Kidney (tissue), 14 donors: ENCODE results near the gene PCYT1B. TPM values are rescaled to one million over a fixed set of nuclear protein-coding genes. Genes with fewer than 3 reads are reported as not detected.
"Not testable (repeated sequence)": the region's sequence is repeated elsewhere in the genome, so short reads cannot be mapped to it uniquely, and the experiment has no call there.

ENCODE experiments used
- DNase-seq, 5 donors: peaks; one replicate each; pipeline ENCODE4 v3.0.0-alpha.2; 2013 to 2020
- FAIRE-seq: peaks from 2 replicates; lab custom pipeline; 2012; peaks lifted over from hg19 to GRCh38; lab: Jason Lieb, UNC
- H3K27ac ChIP-seq, 2 donors: one replicate each; pipeline ENCODE4 v1.7.0; 2013; ENCODE audit warnings: low read depth in 2 of 2, low read length in 2 of 2, inconsistent platforms in 1 of 2
- H3K27me3 ChIP-seq: one replicate; pipeline ENCODE4 v1.7.1; 2013; ENCODE audit warnings: low read length, inconsistent platforms; ENCODE audit not compliant: control insufficient read depth, insufficient read depth
- H3K36me3 ChIP-seq, 3 donors: one replicate each; pipeline versions ENCODE4 v1.7.0 to v1.7.1; 2013; ENCODE audit warnings: low read length in 3 of 3, control low read depth in 1 of 3, inconsistent platforms in 1 of 3; ENCODE audit not compliant: insufficient read depth in 3 of 3, control insufficient read depth in 2 of 3
- H3K4me1 ChIP-seq, 3 donors: one replicate each; pipeline versions ENCODE4 v1.7.0 to v1.7.1; 2013; ENCODE audit warnings: low read length in 3 of 3, inconsistent platforms in 1 of 3, low read depth in 1 of 3; ENCODE audit not compliant: control insufficient read depth in 2 of 3, insufficient read depth in 2 of 3
- H3K4me3 ChIP-seq, 3 donors: one replicate each; pipeline versions ENCODE4 v1.7.0 to v1.8.1; 2013; ENCODE audit warnings: low read length in 3 of 3, control low read depth in 1 of 3, inconsistent platforms in 1 of 3
- H3K9ac ChIP-seq, 3 donors: one replicate each; pipeline versions ENCODE4 v1.7.0 to v1.7.1; 2013; ENCODE audit warnings: low read length in 3 of 3, control low read depth in 1 of 3, inconsistent platforms in 1 of 3
- H3K9me3 ChIP-seq, 3 donors: one replicate each; pipeline versions ENCODE4 v1.7.0 to v1.7.1; 2013; ENCODE audit warnings: low read length in 3 of 3, control low read depth in 1 of 3, inconsistent platforms in 1 of 3; ENCODE audit not compliant: control insufficient read depth in 2 of 3, insufficient read depth in 1 of 3
- intact Hi-C: fragments of 100-400 bp; cut with DNase I; formaldehyde crosslinking; loops from one replicate; pipeline ENCODE4 v1.11.1; 2022
- polyA plus RNA-seq: library from polyadenylated mRNA; stranded (reverse); fragments of 350-450 nt; fragmentation: Illumina TruSeq; extraction: RNeasy Lipid Tissue Mini Kit (QIAGEN cat#74804); gene quantifications from one replicate; pipeline ENCODE4 v1.2.3, GENCODE V29; 2014; ENCODE audit warnings: low read depth, low replicate concordance; ENCODE audit not compliant: insufficient read depth
- total RNA-seq: library from RNA; stranded (reverse); fragmentation: NEBNext Ultra II Directional; extraction: Animal tissue kit (Norgen Biotek cat#: 25700); gene quantifications from one replicate; pipeline ENCODE4 v1.2.1, GENCODE V29; 2021
- TF ChIP-seq, protein P1 (sequence below): IDR thresholded peaks from 3 replicates; pipeline ENCODE4 v1.5.1; 2012; ENCODE audit warnings: mild to moderate bottlenecking, moderate library complexity, borderline replicate concordance; ENCODE audit not compliant: insufficient read depth; ENCODE audit errors: extremely low read depth
- donor health status: control.
- donor health status: control.
- donor health status: control.
- donor health status: control.
- donor health status: control.
- donor health status: DM: yes; HTN: yes; CAD: no.
- donor health status: Normal renal cell carcinoma (clear cell type).

Gene PCYT1B
- total and polyA plus RNA-seq, 2 donors from 2014 or later, result 0.13 to 0.26 TPM

DNA sequence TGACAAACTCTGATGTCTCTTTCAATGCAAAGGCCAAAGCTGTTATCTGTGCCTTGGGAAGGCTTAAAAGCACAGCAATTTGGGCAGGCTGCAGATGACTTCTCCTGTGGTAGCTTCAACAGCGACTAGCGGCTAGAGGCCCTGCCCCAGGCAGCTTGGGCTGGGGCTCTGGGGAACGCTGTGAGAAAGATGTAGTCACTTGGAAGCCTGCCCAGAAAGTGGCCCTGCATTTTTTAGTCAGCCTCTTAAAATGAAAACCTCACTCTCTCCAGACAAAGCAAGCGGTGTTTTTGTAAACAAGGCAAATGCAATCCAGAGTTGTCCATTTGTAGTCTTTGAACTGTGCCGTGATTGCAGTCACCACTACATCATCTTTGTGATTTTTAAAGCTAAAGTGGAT is 27.5 kb downstream of the PCYT1B start:
- FAIRE-seq (no peak), DNase-seq (peak in 1 of 5 donors; percentile 29)
- intact Hi-C loops, result no loop called here
- Histone ChIP-seq H3K9me3 (no peaks in the 10 kb centered on the region), H3K27ac (no peak overlapping the region), H3K36me3 (no peaks in the 10 kb centered on the region), H3K9ac (no peak overlapping the region), H3K27me3 (peaks cover 2% of the 10 kb centered on the region), H3K4me1 (no peaks in the 10 kb centered on the region), H3K4me3 (no peak overlapping the region)
- TF ChIP-seq, protein P1, sequence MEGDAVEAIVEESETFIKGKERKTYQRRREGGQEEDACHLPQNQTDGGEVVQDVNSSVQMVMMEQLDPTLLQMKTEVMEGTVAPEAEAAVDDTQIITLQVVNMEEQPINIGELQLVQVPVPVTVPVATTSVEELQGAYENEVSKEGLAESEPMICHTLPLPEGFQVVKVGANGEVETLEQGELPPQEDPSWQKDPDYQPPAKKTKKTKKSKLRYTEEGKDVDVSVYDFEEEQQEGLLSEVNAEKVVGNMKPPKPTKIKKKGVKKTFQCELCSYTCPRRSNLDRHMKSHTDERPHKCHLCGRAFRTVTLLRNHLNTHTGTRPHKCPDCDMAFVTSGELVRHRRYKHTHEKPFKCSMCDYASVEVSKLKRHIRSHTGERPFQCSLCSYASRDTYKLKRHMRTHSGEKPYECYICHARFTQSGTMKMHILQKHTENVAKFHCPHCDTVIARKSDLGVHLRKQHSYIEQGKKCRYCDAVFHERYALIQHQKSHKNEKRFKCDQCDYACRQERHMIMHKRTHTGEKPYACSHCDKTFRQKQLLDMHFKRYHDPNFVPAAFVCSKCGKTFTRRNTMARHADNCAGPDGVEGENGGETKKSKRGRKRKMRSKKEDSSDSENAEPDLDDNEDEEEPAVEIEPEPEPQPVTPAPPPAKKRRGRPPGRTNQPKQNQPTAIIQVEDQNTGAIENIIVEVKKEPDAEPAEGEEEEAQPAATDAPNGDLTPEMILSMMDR, result no peak

DNA sequence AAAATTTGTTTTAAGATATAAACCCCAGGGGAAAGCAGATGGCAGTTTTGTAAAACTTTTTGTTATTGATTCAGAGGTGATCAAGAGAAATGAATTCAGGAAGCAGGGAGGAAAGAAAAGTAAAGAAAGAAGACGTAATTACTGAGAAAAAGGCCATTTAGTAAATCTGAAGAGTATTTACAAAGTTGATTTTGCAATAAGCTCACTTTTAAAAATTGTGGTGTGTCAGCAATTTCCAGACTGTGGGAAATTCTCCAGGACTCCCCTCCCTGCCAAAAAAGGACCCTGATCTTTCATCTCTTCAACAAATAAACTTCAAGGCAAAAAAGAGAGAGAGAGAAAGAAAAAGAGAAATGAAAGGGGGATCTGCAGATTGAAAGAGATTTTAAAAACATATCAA is 36.6 kb downstream of the PCYT1B start:
- H3K27ac ChIP-seq, result no peak overlapping the region
- H3K4me3 ChIP-seq, result no peak overlapping the region
- TF ChIP-seq, protein P1, result no peak
- H3K9me3 ChIP-seq, result no peaks in the 10 kb centered on the region
- no peaks in the 10 kb centered on the region for H3K27me3 ChIP-seq
- intact Hi-C loops, result no loop called here
- H3K4me1 ChIP-seq, result no peaks in the 10 kb centered on the region
- no peak for FAIRE-seq
- H3K9ac ChIP-seq, result no peak overlapping the region
- H3K36me3 ChIP-seq, result no peaks in the 10 kb centered on the region
- DNase-seq, result no peak

DNA sequence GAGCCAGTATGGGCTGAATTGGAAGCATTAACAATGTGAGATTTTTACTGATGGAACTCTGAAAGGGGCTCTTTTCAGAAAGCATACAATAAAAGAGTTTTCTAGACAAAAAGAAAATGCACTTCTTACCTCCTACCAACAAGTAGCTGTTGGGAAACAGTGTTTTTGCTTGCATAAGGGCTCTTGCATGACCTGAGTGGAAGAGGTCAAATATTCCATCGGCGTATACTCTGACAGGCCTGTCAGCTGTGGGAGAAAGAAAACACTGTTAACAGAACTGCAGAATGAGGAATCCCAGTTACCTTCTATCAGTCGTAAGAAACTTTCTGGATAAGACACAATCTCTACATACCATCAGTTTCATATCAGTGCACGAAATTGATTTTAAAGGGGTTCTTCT is 39.5 kb downstream of the PCYT1B start:
- Histone ChIP-seq H3K9ac (no peak overlapping the region), H3K36me3 (no peaks in the 10 kb centered on the region), H3K27me3 (no peaks in the 10 kb centered on the region), H3K9me3 (no peaks in the 10 kb centered on the region), H3K27ac (no peak overlapping the region), H3K4me3 (no peak overlapping the region), H3K4me1 (no peaks in the 10 kb centered on the region)
- intact Hi-C loops, result no loop called here
- no peak for DNase-seq
- no peak for FAIRE-seq
- TF ChIP-seq, protein P1, result no peak

DNA sequence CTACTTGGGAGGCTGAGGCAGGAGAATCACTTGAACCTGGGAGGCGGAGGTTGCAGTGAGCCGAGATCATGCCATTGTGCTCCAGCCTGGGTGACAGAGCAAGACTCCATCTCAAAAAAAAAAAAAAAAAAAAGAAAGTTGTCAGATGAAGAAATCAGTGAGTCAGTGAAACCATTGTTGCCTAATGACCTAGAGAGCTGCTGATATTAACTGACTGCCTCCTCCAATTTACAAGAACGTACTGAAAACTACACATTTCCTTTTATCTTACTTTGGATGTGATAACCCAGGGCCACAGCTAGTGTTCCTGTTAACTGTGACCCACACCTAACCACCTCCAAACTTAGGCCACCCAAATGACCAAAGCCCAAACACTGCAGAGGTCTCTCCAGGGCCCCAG is 41.2 kb downstream of the PCYT1B start:
- H3K27me3 ChIP-seq, H3K9me3 ChIP-seq, H3K36me3 ChIP-seq, DNase-seq, H3K4me3 ChIP-seq, H3K27ac ChIP-seq, H3K9ac ChIP-seq, intact Hi-C loops, FAIRE-seq, H3K4me1 ChIP-seq: not testable (repeated sequence)
